ENCODE measurements around the gene GNG13. TPM values are rescaled to one million over a fixed set of nuclear protein-coding genes. Genes with fewer than 3 reads are reported as not detected.

GNG13 gene
- total and polyA plus RNA-seq, 2 donors (not counting 3 experiments of a cell fraction or from before 2014, with no cell fraction given) = not detected

DNA sequence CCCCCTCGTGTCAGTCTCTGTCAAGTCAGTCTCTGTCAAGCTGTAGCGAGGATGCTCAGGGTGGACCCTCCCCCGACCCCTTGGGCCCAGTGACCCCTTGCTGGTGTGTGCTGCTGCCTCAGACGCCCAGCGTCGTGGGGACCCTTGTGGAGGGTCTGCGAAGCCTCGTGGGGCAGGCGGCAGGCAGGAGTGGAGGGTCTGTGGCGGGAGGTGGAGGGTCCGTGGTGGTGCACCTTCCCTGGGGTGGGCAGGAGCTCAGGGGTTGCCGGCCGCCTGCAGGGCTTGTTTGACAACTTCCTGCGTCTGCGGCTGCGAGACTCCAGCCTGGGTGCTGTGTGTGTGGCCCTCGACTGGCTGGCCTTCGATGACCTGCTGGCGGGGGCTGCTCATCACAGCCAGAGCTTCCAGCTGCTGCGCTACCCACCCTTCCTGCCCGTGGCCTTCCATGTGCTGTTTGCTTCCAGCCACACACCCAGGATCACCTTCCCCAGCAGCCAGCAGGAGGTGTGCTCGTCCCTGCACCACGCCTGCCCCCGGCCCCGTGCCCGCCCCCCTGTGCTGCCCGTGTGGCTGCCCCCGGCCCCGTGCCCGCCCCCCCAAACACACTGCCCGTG, 5.6 kb downstream of the GNG13 start:
- no peaks in the 10 kb centered on the region for H3K9me3 ChIP-seq (replicated peaks; ENCODE audit: control insufficient read depth, insufficient read depth, low read length)
- no peak overlapping the region for H3K4me2 ChIP-seq (ENCODE audit: insufficient read depth, low read length)
- intact Hi-C loops (cut with micrococcal nuclease) = no loop called here
- BruUV-seq (replicated peaks) = no TSS peak
- DNase-seq (ENCODE audit: low read depth, low spot score) (no peak), FAIRE-seq (no peak)
- dilution Hi-C loops (cut with MboI; ENCODE audit: extremely low pct_ligation_motif_present, low sequenced_read_pairs) = no loop called here
- peaks cover 0 to 2% of the 10 kb centered on the region in 2 experiments for H3K27me3 ChIP-seq (ENCODE audit: control insufficient read depth in 2 of 2, insufficient read depth in 2 of 2, low read length in 2 of 2)
- H3K27ac ChIP-seq (ENCODE audit: insufficient read depth, low read depth, low read length) = no peak overlapping the region
- H3K36me3 ChIP-seq (ENCODE audit: control insufficient read depth in 2 of 2, extremely low read depth in 1 of 2, insufficient read depth in 2 of 2, low read length in 2 of 2) = no peaks in the 10 kb centered on the region
- no peak overlapping the region for H3K4me3 ChIP-seq (replicated peaks in 1 of 3; ENCODE audit: insufficient read depth in 1 of 3, low read depth in 1 of 3, low read length in 3 of 3)
- H3K4me1 ChIP-seq (ENCODE audit: control insufficient read depth, extremely low read depth, insufficient read depth, low read length) = no peaks in the 10 kb centered on the region
- H3K9ac ChIP-seq (replicated peaks; ENCODE audit: extremely low read depth, insufficient read depth, low read length) = no peak overlapping the region
- ChIA-PET POLR2A (no interaction called here), CTCF (no interaction called here)
- no peak for TF ChIP-seq POLR2AphosphoS5 (IDR thresholded peaks at IDR 0.05; ENCODE audit: insufficient read depth, low read depth, low read length)
- TF ChIP-seq, protein P1, sequence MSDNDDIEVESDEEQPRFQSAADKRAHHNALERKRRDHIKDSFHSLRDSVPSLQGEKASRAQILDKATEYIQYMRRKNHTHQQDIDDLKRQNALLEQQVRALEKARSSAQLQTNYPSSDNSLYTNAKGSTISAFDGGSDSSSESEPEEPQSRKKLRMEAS (IDR thresholded peaks at IDR 0.05; ENCODE audit: insufficient read depth, insufficient read length) = no peak
- TF ChIP-seq FOS (IDR thresholded peaks at IDR 0.05; ENCODE audit: borderline replicate concordance, insufficient read depth, low read length) = no peak
- no peak for TF ChIP-seq EZH2 (IDR thresholded peaks at IDR 0.05; ENCODE audit: borderline replicate concordance, low read depth, low read length, severe bottlenecking)
- TF ChIP-seq GATA2 (IDR thresholded peaks at IDR 0.05; ENCODE audit: insufficient read depth, insufficient read length, low read depth, low read length) = no peak
- no peak for TF ChIP-seq JUN (IDR thresholded peaks at IDR 0.05; ENCODE audit: borderline replicate concordance, insufficient read depth, insufficient read length, low read depth)
- no peak for TF ChIP-seq POLR2A (IDR thresholded peaks at IDR 0.05; ENCODE audit: low read depth, low read length)
- TF ChIP-seq MYC (IDR thresholded peaks at IDR 0.05; ENCODE audit: low read depth, low read length) = no peak
- TF ChIP-seq, protein P2, sequence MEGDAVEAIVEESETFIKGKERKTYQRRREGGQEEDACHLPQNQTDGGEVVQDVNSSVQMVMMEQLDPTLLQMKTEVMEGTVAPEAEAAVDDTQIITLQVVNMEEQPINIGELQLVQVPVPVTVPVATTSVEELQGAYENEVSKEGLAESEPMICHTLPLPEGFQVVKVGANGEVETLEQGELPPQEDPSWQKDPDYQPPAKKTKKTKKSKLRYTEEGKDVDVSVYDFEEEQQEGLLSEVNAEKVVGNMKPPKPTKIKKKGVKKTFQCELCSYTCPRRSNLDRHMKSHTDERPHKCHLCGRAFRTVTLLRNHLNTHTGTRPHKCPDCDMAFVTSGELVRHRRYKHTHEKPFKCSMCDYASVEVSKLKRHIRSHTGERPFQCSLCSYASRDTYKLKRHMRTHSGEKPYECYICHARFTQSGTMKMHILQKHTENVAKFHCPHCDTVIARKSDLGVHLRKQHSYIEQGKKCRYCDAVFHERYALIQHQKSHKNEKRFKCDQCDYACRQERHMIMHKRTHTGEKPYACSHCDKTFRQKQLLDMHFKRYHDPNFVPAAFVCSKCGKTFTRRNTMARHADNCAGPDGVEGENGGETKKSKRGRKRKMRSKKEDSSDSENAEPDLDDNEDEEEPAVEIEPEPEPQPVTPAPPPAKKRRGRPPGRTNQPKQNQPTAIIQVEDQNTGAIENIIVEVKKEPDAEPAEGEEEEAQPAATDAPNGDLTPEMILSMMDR (IDR thresholded peaks at IDR 0.05; ENCODE audit: extremely low read depth in 1 of 2, insufficient read depth in 1 of 2, low read depth in 1 of 2, low read length in 2 of 2) = no peak
- peaks cover under 1% of the 10 kb centered on the region for H3K79me2 ChIP-seq (ENCODE audit: control insufficient read depth, insufficient read depth, low read length)
- no peaks in the 10 kb centered on the region for H4K20me1 ChIP-seq (replicated peaks; ENCODE audit: control insufficient read depth, extremely low read depth, insufficient read depth, low read length)
- H3K9me1 ChIP-seq (replicated peaks; ENCODE audit: control insufficient read depth, extremely low read depth, insufficient read depth, low read length) = no peaks in the 10 kb centered on the region
- no peak overlapping the region for H2AFZ ChIP-seq (ENCODE audit: low read depth, low read length)
